Astrocyte (in vitro differentiated cells and primary cell): Measurements from ENCODE around the gene SEMG1. TPM values are rescaled to one million over a fixed set of nuclear protein-coding genes. Genes with fewer than 3 reads are reported as not detected.

Experiments used
- DNase-seq: peaks from one replicate; pipeline ENCODE4 v3.0.0-alpha.2; 2010; ENCODE audit warnings: low read depth
- FAIRE-seq: peaks from 2 replicates; lab custom pipeline; 2011; peaks lifted over from hg19 to GRCh38; lab: Jason Lieb, UNC
- H2AFZ ChIP-seq: 2 replicates; pipeline ENCODE4 v1.6.0; 2012; ENCODE audit warnings: low read depth, low read length, inconsistent platforms
- H3K27ac ChIP-seq: 2 replicates; pipeline ENCODE4 v1.5.1; 2011; ENCODE audit warnings: low read depth, low read length, inconsistent platforms
- H3K27me3 ChIP-seq: 2 replicates; pipeline ENCODE4 v1.6.0; 2011; ENCODE audit warnings: low read length, inconsistent platforms; ENCODE audit not compliant: insufficient read depth
- H3K36me3 ChIP-seq: 2 replicates; pipeline ENCODE4 v1.5.1; 2011; ENCODE audit warnings: low read length, inconsistent platforms; ENCODE audit not compliant: insufficient read depth
- H3K4me1 ChIP-seq: 2 replicates; pipeline ENCODE4 v1.5.1; 2011; ENCODE audit warnings: low read length, inconsistent platforms; ENCODE audit not compliant: insufficient read depth
- H3K4me2 ChIP-seq: 2 replicates; pipeline ENCODE4 v1.6.0; 2012; ENCODE audit warnings: low read length, inconsistent platforms
- H3K4me3 ChIP-seq: 2 replicates; pipeline ENCODE4 v1.5.1; 2011; ENCODE audit warnings: low read depth, mild to moderate bottlenecking, low read length, inconsistent platforms; ENCODE audit not compliant: insufficient read depth
- H3K79me2 ChIP-seq: 2 replicates; pipeline ENCODE4 v1.6.0; 2012; ENCODE audit warnings: mild to moderate bottlenecking, low read length, inconsistent platforms; ENCODE audit not compliant: insufficient read depth
- H3K9ac ChIP-seq: 2 replicates; pipeline ENCODE4 v1.6.0; 2012; ENCODE audit warnings: mild to moderate bottlenecking, low read length, inconsistent platforms
- H3K9me3 ChIP-seq: 2 replicates; pipeline ENCODE4 v1.5.1; 2012; ENCODE audit warnings: low read depth, mild to moderate bottlenecking, low read length, inconsistent platforms; ENCODE audit not compliant: insufficient read depth
- H4K20me1 ChIP-seq: 2 replicates; pipeline ENCODE4 v1.6.0; 2012; ENCODE audit warnings: low read length, inconsistent platforms; ENCODE audit not compliant: insufficient read depth
- H3K27ac Mint-ChIP-seq: one replicate; pipeline ENCODE4 v1.8.0; 2021; ENCODE audit warnings: mild to moderate bottlenecking, mixed read lengths; ENCODE audit not compliant: unreplicated experiment
- H3K27me3 Mint-ChIP-seq: one replicate; pipeline ENCODE4 v1.8.0; 2021; ENCODE audit warnings: low read depth, mixed read lengths; ENCODE audit not compliant: unreplicated experiment
- H3K36me3 Mint-ChIP-seq: one replicate; pipeline ENCODE4 v1.8.0; 2021; ENCODE audit warnings: low read depth, mixed read lengths; ENCODE audit not compliant: unreplicated experiment
- H3K4me1 Mint-ChIP-seq: one replicate; pipeline ENCODE4 v1.8.0; 2021; ENCODE audit warnings: low read depth, mixed read lengths; ENCODE audit not compliant: unreplicated experiment
- H3K4me3 Mint-ChIP-seq: one replicate; pipeline ENCODE4 v1.8.0; 2021; ENCODE audit warnings: mild to moderate bottlenecking, moderate library complexity, mixed read lengths; ENCODE audit not compliant: unreplicated experiment
- H3K9me3 Mint-ChIP-seq: one replicate; pipeline ENCODE4 v1.8.0; 2021; ENCODE audit warnings: mild to moderate bottlenecking, mixed read lengths; ENCODE audit not compliant: unreplicated experiment
- EZH2 ChIP-seq: IDR thresholded peaks from 2 replicates; pipeline ENCODE4 v1.6.1; 2012; ENCODE audit warnings: mild to moderate bottlenecking, low read length, inconsistent platforms; ENCODE audit not compliant: insufficient read depth
- total RNA-seq: library from RNA; stranded (reverse); gene quantifications from 2 replicates; pipeline ENCODE4 v1.2.1, GENCODE V29; 2021
- TF ChIP-seq, protein P1 (sequence below): IDR thresholded peaks from 2 replicates; pipeline ENCODE4 v1.5.1; 2011; ENCODE audit warnings: low read depth, mild to moderate bottlenecking, inconsistent platforms, low read length, moderate library complexity; ENCODE audit not compliant: insufficient read depth

Gene SEMG1
- total RNA-seq, 1 donor from 2014 or later = not detected

DNA sequence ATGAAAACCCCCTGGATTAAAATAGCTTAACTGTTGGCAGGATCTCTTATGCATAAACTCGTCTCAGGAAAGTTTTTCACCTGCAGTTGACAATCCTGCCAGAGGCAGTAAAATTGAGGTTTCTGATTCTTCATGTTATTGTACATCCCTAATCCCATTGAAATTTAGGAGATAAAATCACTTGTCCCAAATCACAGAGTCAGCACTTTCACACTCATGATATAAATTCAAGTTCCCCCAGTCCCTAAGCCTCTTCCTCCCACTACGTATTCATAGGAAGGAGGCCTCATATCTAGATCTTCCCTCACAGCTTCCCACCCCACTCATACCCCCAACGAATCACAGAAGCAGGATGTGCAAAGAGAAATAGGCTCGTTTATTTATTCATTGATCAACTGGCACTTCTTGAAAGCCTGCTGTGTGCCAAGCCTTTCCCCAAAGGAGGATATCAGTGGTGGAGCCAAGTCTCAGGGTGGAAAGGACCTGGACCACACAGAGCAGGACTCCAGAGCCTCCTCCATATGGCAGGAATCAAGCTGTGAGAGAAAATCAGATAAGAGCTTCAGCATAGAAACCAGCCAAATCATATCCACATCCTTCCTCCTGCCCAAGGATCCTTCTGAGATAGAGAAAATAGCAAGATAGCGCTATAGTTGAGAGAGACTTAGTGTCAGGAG, 45.2 kb downstream of the SEMG1 start:
- Histone ChIP-seq H3K27me3 (peaks cover 2% of the 10 kb centered on the region), H3K36me3 (no peaks in the 10 kb centered on the region), H3K9ac (no peak overlapping the region), H3K9me3 (no peaks in the 10 kb centered on the region), H3K79me2 (no peaks in the 10 kb centered on the region), H2AFZ (no peak overlapping the region), H3K4me1 (no peaks in the 10 kb centered on the region), H3K27ac (no peak overlapping the region), H3K4me3 (no peak overlapping the region), H3K4me2 (no peak overlapping the region), H4K20me1 (no peaks in the 10 kb centered on the region)
- FAIRE-seq (no peak), DNase-seq (no peak)
- no peak overlapping the region for H3K4me3 Mint-ChIP-seq
- no peaks in the 10 kb centered on the region for H3K9me3 Mint-ChIP-seq
- no peaks in the 10 kb centered on the region for H3K36me3 Mint-ChIP-seq
- TF ChIP-seq, protein P1, sequence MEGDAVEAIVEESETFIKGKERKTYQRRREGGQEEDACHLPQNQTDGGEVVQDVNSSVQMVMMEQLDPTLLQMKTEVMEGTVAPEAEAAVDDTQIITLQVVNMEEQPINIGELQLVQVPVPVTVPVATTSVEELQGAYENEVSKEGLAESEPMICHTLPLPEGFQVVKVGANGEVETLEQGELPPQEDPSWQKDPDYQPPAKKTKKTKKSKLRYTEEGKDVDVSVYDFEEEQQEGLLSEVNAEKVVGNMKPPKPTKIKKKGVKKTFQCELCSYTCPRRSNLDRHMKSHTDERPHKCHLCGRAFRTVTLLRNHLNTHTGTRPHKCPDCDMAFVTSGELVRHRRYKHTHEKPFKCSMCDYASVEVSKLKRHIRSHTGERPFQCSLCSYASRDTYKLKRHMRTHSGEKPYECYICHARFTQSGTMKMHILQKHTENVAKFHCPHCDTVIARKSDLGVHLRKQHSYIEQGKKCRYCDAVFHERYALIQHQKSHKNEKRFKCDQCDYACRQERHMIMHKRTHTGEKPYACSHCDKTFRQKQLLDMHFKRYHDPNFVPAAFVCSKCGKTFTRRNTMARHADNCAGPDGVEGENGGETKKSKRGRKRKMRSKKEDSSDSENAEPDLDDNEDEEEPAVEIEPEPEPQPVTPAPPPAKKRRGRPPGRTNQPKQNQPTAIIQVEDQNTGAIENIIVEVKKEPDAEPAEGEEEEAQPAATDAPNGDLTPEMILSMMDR = no peak
- no peak for TF ChIP-seq EZH2
- peaks cover 16% of the 10 kb centered on the region for H3K27me3 Mint-ChIP-seq
- no peak overlapping the region for H3K27ac Mint-ChIP-seq
- no peaks in the 10 kb centered on the region for H3K4me1 Mint-ChIP-seq

DNA sequence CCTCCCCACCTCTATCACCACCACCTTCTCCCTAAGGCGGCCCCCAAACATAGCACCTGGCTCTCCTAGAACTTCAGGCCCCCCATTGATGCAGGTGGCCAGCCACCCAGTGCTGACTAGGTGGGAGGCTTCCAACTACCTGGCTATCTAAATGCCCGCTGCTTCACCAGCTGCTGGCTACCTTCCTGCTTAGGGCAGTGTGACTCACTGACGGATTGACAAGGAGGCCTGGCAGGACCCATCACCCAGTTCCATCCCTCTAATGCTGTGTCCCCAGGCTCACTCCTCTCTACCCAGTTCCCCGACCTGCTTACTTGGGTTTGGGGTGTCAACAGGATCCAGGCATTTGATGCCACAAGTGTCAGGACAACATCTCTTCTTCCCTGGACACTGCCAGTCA, 46.4 kb downstream of the SEMG1 start:
- no peak overlapping the region for H3K9ac ChIP-seq
- no peak overlapping the region for H2AFZ ChIP-seq
- TF ChIP-seq, protein P1 = no peak
- TF ChIP-seq EZH2 = no peak
- Mint-ChIP-seq H3K4me3 (no peak overlapping the region), H3K27me3 (peaks cover 15% of the 10 kb centered on the region), H3K36me3 (no peaks in the 10 kb centered on the region), H3K9me3 (no peaks in the 10 kb centered on the region), H3K27ac (no peak overlapping the region), H3K4me1 (no peaks in the 10 kb centered on the region)
- no peak for FAIRE-seq
- H3K4me3 ChIP-seq = no peak overlapping the region
- no peaks in the 10 kb centered on the region for H3K4me1 ChIP-seq
- no peak overlapping the region for H3K27ac ChIP-seq
- peaks cover 2% of the 10 kb centered on the region for H3K27me3 ChIP-seq
- no peaks in the 10 kb centered on the region for H3K9me3 ChIP-seq
- H3K4me2 ChIP-seq = no peak overlapping the region
- no peaks in the 10 kb centered on the region for H3K79me2 ChIP-seq
- H3K36me3 ChIP-seq = no peaks in the 10 kb centered on the region
- H4K20me1 ChIP-seq = no peaks in the 10 kb centered on the region
- no peak for DNase-seq
